ENCODE measurements around the gene WT1.

GRCh38 chr11:32473282-32473909 is 38.1 kb upstream of the WT1 start:
- no peak for TF ChIP-seq CTCF (IDR thresholded peaks at IDR 0.05)
- no peak for TF ChIP-seq EZH2 (IDR thresholded peaks at IDR 0.05)
